HG03064 (cell line): ENCODE measurements around the gene ARHGEF5.

Source experiments
- ATAC-seq: cut with Tn5 transposase; IDR thresholded peaks from one replicate; pipeline ENCODE4 v1.9.1; 2021; ENCODE audit warnings: low read depth; ENCODE audit not compliant: unreplicated experiment

The ARHGEF5 gene

GRCh38 chr7:144379776-144380384 lies 24.7 kb downstream of the ARHGEF5 start:
- ATAC-seq = no peak

- ATAC-seq = no peak
Measured at GRCh38 chr7:144384071-144384470, 28.9 kb downstream of the ARHGEF5 start.

GRCh38 chr7:144384555-144385245 lies 29.5 kb downstream of the ARHGEF5 start:
- ATAC-seq = no peak

GRCh38 chr7:144386741-144387140 lies 31.5 kb downstream of the ARHGEF5 start:
- ATAC-seq = no peak

- no peak for ATAC-seq
Measured at GRCh38 chr7:144388950-144389349, 33.7 kb downstream of the ARHGEF5 start.

GRCh38 chr7:144390481-144390880 lies 35.3 kb downstream of the ARHGEF5 start:
- ATAC-seq = no peak

- no peak for ATAC-seq
Measured at GRCh38 chr7:144391014-144391413, 35.8 kb downstream of the ARHGEF5 start.

- ATAC-seq = peak; percentile 82
Measured at GRCh38 chr7:144391823-144392255, 36.6 kb downstream of the ARHGEF5 start.

GRCh38 chr7:144397086-144397485 lies 41.9 kb downstream of the ARHGEF5 start:
- ATAC-seq = no peak

GRCh38 chr7:144398291-144398690 lies 43.1 kb downstream of the ARHGEF5 start:
- ATAC-seq = no peak

- no peak for ATAC-seq
Measured at GRCh38 chr7:144398911-144399310, 43.7 kb downstream of the ARHGEF5 start.

- ATAC-seq = no peak
Measured at GRCh38 chr7:144399946-144400345, 44.7 kb downstream of the ARHGEF5 start.

GRCh38 chr7:144401490-144401889 lies 46.3 kb downstream of the ARHGEF5 start:
- no peak for ATAC-seq

GRCh38 chr7:144403102-144403501 lies 47.9 kb downstream of the ARHGEF5 start:
- no peak for ATAC-seq

GRCh38 chr7:144403649-144404061 lies 48.5 kb downstream of the ARHGEF5 start, which contains the start of gene NOBOX:
NOBOX (minus strand) TSS chr7:144403693.
- ATAC-seq = no peak

GRCh38 chr7:144404946-144405345 lies 49.7 kb downstream of the ARHGEF5 start:
- ATAC-seq = no peak

GRCh38 chr7:144407266-144407931 lies 52.2 kb downstream of the ARHGEF5 start:
- no peak for ATAC-seq

GRCh38 chr7:144408121-144408520 lies 52.9 kb downstream of the ARHGEF5 start:
- no peak for ATAC-seq

- no peak for ATAC-seq
Measured at GRCh38 chr7:144410441-144410840, 55.2 kb downstream of the ARHGEF5 start.

GRCh38 chr7:144414815-144415214 lies 59.6 kb downstream of the ARHGEF5 start:
- no peak for ATAC-seq

GRCh38 chr7:144415858-144416257 lies 60.7 kb downstream of the ARHGEF5 start:
- ATAC-seq = no peak

- no peak for ATAC-seq
Measured at GRCh38 chr7:144416341-144416740, 61.1 kb downstream of the ARHGEF5 start.
